Activated naive CD4-positive, alpha-beta T cell treated with anti-CD3 and anti-CD28 coated beads, Interleukin-2, amount 50 U/mL, for 16 hours (primary cell): Measurements from ENCODE around the gene NDUFB10.
A peak's percentile ranks its signal among the peaks of the same experiment; 100 is the strongest.

ENCODE experiments used
- DNase-seq: peaks from one replicate; pipeline ENCODE4 v3.0.0-alpha.2; 2020

NDUFB10 gene

DNA sequence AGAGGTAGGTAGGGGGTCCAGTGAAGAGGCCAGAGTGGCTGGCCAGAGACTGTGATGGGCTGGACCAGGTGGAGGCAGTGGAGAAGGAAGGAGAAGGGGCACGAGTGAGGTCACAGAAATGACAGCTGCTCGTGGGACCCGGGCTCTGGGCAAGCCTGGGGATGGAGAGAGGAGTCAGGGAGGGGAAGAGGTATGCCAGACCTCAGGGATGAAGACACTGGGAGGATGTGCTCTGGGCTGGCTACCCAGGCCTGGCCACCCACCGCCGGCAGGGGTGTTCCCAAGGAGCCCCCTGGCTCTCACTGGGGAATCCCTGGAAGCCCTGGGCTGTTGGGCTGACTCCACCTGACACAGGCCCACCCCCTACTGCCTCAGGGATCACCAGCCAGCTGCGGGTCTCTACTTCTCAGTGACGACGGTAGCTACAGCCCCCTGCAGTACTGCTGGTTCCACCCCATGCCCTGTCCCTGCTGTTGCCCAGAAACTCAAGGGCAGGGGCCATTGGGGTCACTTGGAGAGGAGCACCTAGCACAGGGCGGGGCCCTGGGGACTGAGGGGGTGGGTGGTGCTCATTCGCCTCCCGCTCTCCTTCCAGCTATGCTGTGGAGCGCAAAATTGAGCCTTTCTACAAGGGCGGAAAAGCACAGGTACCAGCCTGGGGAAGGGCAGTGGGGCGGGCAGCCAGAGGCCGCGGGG, 14.3 kb downstream of the NDUFB10 start:
- no peak for DNase-seq

DNA sequence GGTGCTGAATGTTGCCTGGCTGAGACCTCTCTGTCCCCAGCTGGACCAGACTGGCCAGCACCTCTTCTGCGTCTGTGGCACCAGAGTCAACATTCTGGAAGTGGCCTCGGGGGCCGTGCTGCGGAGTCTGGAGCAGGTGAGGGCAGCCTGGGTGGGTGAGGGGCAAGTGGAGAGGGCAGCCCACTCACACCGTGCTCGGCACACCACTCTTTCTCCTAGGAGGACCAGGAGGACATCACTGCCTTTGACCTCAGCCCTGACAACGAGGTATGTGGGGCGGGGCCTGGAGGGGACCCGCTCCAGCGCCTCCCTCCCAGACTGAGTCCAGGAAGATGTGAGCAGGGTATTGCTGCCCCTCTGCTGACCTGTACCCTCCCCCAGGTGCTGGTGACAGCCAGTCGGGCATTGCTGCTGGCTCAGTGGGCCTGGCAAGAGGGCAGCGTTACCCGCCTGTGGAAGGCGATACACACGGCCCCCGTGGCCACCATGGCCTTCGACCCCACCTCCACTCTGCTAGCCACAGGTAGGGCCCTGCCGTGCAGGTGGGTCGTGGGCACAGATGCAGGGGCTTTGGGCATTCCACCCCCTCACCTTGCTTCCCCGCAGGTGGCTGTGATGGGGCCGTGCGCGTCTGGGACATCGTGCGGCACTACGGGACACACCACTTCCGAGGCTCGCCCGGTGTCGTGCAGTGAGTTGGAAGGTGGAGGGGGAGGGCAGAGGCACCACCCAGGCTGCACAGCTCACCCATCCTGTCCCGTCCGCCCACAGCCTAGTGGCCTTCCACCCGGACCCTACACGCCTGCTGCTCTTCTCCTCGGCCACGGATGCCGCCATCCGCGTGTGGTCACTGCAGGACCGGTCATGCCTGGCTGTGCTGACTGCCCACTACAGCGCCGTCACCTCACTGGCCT, 15.1 kb downstream of the NDUFB10 start:
- no peak for DNase-seq

DNA sequence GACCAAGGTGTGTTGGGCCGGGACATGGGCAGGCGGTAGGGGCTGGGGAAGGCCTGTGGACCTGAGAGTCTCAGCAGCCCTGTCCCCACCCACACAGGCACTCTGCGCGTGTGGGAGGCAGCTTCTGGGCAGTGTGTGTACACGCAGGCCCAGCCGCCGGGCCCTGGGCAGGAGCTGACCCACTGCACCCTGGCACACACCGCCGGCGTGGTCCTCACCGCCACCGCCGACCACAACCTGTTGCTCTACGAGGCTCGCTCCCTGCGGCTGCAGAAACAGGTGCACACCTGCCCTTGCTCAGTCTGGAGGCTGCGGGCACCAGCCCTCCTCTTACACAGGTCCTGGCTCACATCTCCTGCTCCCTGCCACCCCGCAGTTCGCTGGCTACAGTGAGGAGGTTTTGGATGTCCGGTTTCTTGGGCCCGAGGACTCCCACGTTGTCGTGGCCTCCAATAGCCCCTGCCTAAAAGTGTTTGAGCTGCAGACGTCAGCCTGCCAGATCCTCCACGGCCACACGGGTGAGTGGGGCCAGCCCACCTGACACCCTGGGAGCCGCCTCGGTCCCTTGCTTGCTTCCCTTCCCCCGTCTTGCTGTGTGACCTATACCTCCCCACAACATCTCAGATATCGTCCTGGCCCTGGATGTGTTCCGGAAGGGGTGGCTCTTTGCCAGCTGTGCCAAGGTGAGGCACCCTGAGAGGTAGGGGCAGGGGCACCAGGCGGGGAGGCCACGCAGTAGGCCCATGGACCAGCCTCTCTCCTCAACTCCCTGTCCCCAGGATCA, 16.3 kb downstream of the NDUFB10 start:
- no peak for DNase-seq

DNA sequence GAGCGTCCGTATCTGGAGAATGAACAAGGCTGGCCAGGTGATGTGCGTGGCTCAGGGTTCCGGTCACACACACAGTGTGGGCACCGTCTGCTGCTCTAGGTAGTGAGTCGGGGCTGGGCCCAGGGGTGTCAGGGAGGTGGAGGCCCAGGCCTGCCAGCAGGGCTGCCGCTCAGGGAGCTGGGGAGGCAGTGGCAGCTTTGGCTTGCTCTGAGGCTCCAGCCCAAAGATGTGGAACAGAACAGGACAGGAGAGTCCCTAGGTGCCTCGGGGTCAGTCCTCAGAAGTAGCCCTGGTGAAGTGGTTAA, 16.8 kb downstream of the NDUFB10 start:
- DNase-seq, result no peak

DNA sequence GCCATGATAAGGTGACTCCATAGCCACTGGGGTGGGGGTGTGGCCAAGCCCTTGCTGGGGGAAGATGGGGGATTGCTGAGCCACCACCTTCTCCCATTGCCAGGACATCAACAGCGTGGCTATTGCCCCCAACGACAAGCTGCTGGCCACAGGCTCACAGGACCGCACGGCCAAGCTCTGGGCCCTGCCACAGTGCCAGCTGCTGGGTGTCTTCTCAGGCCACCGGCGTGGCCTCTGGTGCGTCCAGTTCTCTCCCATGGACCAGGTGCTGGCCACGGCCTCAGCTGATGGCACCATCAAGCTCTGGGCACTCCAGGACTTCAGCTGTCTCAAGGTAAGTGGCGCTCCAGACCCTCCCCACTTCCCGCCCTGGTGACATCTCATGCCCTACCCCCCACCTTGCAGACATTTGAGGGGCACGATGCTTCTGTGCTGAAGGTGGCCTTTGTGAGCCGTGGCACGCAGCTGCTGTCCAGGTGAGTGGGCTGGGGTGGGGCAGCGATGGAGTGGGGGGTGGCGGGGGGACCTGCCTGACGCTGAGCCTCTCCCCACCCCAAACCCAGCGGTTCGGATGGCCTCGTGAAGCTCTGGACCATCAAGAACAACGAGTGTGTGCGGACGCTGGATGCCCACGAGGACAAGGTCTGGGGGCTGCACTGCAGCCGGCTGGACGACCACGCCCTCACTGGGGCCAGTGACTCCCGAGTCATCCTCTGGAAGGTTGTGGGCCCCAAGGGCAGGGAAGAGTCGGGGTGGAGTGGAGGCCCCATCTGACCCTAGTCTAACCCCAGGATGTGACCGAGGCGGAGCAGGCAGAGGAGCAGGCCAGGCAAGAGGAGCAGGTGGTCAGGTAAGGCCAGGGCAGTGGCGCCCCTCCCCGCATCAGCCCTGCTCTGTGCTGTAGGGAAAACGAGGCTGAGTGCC, 17.9 kb downstream of the NDUFB10 start:
- no peak for DNase-seq

- no peak for DNase-seq
Measured at GRCh38 chr16:1977875-1978268, 18.5 kb downstream of the NDUFB10 start.

DNA sequence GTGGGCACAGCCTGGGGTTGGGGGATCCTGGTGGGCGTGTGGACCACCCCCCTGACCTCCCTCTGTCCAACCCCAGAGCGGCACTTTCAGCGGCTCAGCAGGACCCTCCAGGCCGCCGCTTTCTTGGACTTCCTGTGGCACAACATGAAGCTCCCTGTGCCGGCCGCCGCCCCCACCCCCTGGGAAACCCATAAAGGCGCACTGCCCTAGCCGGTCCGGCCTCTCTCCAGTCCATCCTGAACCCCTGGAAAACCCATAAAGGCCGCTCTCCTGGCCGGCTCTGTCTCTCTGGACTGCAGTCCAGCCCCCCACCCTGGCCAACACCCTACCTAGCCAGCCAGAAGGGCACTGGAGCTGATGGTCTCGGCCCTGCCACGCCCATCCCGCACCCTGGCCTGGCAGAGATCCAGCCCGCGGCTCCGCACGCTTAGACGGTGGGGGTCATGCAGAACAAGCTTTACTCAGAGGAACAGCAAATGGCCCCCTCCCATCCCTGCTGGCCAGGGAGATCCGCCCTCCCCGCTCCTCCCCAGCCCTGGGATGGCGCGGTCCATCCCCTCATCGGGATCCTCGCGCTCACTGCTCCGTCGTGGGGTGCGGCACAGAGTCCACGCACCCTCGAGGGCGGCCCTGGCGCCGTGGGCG, 19.3 kb downstream of the NDUFB10 start:
- DNase-seq, result no peak

DNA sequence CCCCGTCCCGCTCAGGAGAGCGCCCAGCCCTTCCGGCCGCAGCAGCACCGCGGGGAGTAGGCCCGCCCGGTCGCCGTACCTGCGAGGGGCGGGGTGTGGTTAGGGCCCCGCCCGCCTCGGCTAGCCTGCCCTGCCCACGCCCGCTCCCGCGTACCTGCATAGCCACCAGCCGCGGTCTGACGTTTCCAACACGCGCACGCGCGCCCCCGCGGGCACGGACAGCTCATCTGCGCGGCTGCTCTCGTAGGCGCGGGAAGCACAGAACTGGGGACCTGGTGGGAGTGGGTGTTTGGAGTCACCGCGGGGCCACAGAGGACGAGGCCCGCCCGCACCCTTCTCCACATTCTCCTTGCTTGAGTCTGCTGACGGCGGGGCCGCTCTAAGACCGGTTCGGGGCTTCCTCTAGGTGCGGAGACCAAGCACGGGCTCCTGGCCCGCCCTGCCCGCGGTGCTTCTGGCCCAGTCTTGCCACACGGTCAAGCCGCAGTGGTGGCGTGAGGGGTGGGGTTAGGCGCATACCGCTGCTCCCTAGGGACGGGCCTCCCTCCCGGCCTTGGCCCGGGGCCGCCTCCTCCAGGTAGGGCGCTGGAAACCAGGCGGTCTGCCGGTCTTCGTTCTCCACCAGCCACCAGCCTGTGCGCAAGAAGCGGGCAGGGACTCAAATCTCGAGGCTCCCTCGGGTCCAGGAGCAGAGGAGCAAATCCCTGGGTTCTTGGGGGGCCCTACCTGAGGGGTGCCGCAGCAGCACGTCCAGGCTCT, 20.1 kb downstream of the NDUFB10 start:
- DNase-seq, result peak; percentile 49

GRCh38 chr16:1980030-1980769, 20.9 kb downstream of the NDUFB10 start:
- no peak for DNase-seq

DNA sequence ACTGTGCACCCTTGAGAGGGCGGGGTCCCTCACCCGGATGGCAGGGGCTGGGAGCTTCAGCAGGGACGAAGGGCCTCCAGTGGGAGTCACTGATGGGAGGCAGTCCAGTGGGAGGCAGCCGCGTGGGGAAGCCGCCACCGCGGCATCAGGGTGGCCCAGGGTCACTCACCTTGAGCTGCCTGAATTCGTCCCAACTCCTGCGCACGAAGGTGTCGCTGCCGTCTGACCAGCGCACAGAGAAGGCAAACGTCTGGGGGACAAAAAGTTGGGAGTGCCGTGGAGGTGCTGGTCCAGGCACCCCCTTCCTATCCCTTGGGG, 21.4 kb downstream of the NDUFB10 start:
- DNase-seq, result no peak

DNA sequence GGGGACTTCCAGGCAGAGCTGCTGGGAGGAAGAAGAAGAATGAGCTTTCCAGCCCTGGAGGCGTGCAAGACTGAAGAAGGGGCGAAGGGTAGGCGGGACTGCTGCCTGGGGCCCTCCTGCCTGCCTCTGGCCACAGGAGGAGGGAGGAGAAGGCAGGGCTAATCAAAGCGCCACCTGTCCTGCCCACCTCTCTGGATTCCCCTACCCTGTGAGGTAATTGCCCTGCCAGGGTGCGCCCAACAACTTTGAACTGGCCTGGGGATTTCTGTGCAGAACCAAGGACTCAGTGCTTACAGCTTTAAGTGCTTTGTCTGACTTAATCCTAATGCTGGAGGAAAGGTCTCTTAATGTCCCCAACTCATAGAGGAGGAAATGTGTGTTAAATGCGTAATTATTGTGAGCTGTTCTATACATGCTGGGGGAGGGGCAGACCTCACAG, 22.1 kb downstream of the NDUFB10 start, which contains the start of gene NOXO1:
TSS of gene NOXO1 (minus strand) at position 72 of the 439 bp plus-strand sequence. CDS start 290 bp downstream, outside the sequence.
- DNase-seq, result no peak

GRCh38 chr16:1982013-1982433, 22.7 kb downstream of the NDUFB10 start:
- no peak for DNase-seq

GRCh38 chr16:1982991-1983543, 23.7 kb downstream of the NDUFB10 start:
- DNase-seq, result no peak

DNA sequence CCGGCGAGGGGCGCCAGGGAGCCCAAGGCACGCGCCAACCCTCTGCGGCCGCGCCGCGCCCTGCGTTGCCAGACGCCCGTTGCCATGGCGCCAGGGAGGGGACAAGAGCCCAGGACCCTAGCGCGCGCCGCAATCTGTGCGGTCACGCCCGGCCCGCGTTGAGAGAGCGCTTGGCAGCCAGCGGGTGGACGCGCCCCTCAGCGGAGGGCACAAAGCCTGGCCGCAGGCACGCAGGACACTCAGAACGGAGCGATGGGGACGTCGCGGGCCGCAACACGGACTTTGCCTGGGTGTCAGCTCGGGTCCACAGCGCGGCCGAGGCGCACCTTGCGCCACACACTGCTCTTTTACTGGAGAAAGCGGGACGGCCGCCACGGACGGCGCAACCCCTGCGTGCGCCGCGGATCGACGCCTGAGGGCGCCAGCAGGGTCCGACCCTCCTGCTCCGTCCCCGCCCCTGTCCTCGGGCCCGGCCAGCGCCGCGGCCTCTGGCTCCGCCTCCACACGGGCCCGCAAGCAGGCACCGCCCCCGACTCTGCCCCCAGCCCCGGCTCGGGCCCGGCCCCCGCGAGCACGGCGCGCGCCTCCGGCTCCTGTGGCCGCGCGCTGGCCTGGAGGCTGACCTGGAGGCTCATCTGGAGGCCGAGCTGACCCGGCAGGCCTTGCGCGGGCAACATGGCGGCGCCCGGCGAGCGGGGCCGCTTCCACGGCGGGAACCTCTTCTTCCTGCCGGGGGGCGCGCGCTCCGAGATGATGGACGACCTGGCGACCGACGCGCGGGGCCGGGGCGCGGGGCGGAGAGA, 24.4 kb downstream of the NDUFB10 start, which contains the start of gene GFER:
TSS of gene GFER (plus strand) at position 650 of the 803 bp plus-strand sequence. CDS start at position 676, 26 bp downstream.
- peak; percentile 63 for DNase-seq

GRCh38 chr16:1984347-1985225, 25.2 kb downstream of the NDUFB10 start:
- no peak for DNase-seq

- DNase-seq, result no peak
Measured at GRCh38 chr16:1985466-1986150, 26.3 kb downstream of the NDUFB10 start.

GRCh38 chr16:1987198-1987597, 27.9 kb downstream of the NDUFB10 start:
- no peak for DNase-seq
